ENCODE data around the gene ELMOD3.

DNA sequence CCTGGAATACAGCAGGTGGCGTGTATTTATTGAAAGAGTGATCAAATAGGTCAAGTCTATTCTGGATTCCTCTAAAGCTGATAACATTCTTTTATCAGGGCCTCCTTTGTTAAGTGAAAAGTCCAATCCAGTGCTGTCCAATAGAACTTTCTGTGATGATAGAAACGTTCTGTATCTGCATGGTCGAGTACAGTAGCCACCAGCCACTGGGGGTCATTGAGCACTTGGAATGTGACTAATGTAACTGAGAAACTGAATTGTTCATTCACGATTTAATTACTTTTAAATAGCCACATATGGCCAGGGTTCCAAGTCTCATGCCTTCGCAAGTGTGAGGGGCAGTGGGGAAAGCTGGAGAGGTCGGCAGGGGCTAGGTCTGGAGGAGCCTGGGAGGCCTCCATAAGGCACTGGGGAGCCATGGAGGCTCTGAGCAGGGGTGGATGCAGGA, 84.5 kb downstream of the ELMOD3 start:
- TF ChIP-seq, protein P1, sequence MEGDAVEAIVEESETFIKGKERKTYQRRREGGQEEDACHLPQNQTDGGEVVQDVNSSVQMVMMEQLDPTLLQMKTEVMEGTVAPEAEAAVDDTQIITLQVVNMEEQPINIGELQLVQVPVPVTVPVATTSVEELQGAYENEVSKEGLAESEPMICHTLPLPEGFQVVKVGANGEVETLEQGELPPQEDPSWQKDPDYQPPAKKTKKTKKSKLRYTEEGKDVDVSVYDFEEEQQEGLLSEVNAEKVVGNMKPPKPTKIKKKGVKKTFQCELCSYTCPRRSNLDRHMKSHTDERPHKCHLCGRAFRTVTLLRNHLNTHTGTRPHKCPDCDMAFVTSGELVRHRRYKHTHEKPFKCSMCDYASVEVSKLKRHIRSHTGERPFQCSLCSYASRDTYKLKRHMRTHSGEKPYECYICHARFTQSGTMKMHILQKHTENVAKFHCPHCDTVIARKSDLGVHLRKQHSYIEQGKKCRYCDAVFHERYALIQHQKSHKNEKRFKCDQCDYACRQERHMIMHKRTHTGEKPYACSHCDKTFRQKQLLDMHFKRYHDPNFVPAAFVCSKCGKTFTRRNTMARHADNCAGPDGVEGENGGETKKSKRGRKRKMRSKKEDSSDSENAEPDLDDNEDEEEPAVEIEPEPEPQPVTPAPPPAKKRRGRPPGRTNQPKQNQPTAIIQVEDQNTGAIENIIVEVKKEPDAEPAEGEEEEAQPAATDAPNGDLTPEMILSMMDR (IDR thresholded peaks at IDR 0.05; ENCODE audit: control extremely low read depth in 1 of 3, insufficient read depth in 1 of 3, low read depth in 1 of 3, low read length in 3 of 3) = no peak
- TF ChIP-seq HDAC6 (IDR thresholded peaks at IDR 0.05; ENCODE audit: low read depth, low read length) (no peak), EP300 (IDR thresholded peaks at IDR 0.05; ENCODE audit: borderline replicate concordance in 1 of 2, low read depth in 2 of 2, low read length in 2 of 2) (no peak), SP1 (IDR thresholded peaks at IDR 0.05; ENCODE audit: low read depth, low read length) (no peak), EZH2 (IDR thresholded peaks at IDR 0.05; ENCODE audit: low read depth, low read length, severe bottlenecking) (no peak), POLR2A (IDR thresholded peaks at IDR 0.05; ENCODE audit: control extremely low read depth in 1 of 2, low read depth in 2 of 2, low read length in 2 of 2) (no peak), ZNF274 (IDR thresholded peaks at IDR 0.05; ENCODE audit: borderline replicate concordance, extremely low read depth, low read length) (no peak), HDAC2 (IDR thresholded peaks at IDR 0.05; ENCODE audit: borderline replicate concordance in 1 of 2, low read depth in 2 of 2, low read length in 2 of 2) (no peak), EGR1 (IDR thresholded peaks at IDR 0.05; ENCODE audit: borderline replicate concordance, low read depth, low read length) (no peak)
- TF ChIP-seq, protein P2, sequence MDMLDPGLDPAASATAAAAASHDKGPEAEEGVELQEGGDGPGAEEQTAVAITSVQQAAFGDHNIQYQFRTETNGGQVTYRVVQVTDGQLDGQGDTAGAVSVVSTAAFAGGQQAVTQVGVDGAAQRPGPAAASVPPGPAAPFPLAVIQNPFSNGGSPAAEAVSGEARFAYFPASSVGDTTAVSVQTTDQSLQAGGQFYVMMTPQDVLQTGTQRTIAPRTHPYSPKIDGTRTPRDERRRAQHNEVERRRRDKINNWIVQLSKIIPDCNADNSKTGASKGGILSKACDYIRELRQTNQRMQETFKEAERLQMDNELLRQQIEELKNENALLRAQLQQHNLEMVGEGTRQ (IDR thresholded peaks at IDR 0.05; ENCODE audit: low read length) = no peak

Data from H1 (cell line).